Mesenchymal stem cell (in vitro differentiated cells and primary cell): ENCODE results near the gene SLC4A5. TPM values are rescaled to one million over a fixed set of nuclear protein-coding genes. Genes with fewer than 3 reads are reported as not detected.

Experiments
- DNase-seq: peaks from one replicate; pipeline ENCODE4 v3.0.0-alpha.2; 2013
- H2AFZ ChIP-seq: one replicate; pipeline ENCODE4 v1.6.1; 2013; ENCODE audit warnings: low read depth, mild to moderate bottlenecking, control low read depth, inconsistent platforms, low read length, moderate library complexity
- H2AK5ac ChIP-seq: 2 replicates; pipeline ENCODE4 v1.6.1; 2013; ENCODE audit warnings: low read length, moderate library complexity, mild to moderate bottlenecking, inconsistent platforms; ENCODE audit not compliant: severe bottlenecking
- H2BK120ac ChIP-seq: one replicate; pipeline ENCODE4 v1.6.1; 2013; ENCODE audit warnings: low read depth, mild to moderate bottlenecking, inconsistent platforms, low read length, moderate library complexity
- H2BK12ac ChIP-seq, 2 experiments: one replicate each; pipeline ENCODE4 v1.6.1; 2013; ENCODE audit warnings: inconsistent platforms in 2 of 2, low read length in 2 of 2, mild to moderate bottlenecking in 2 of 2, moderate library complexity in 2 of 2, control low read depth in 1 of 2
- H2BK15ac ChIP-seq: one replicate; pipeline ENCODE4 v1.6.1; 2013; ENCODE audit warnings: mild to moderate bottlenecking, low read depth, inconsistent platforms; ENCODE audit not compliant: poor library complexity, severe bottlenecking
- H2BK5ac ChIP-seq: 2 replicates; pipeline ENCODE4 v1.6.1; 2013; ENCODE audit warnings: low read depth, mild to moderate bottlenecking, low read length, control low read depth, inconsistent platforms; ENCODE audit not compliant: poor library complexity, severe bottlenecking
- H3K14ac ChIP-seq, 2 experiments: one replicate each; pipeline ENCODE4 v1.6.1; 2013; ENCODE audit warnings: inconsistent platforms in 2 of 2, low read length in 2 of 2, control low read depth in 1 of 2, mild to moderate bottlenecking in 1 of 2, moderate library complexity in 1 of 2
- H3K18ac ChIP-seq, 2 experiments: one replicate each; pipeline ENCODE4 v1.6.1; 2013; ENCODE audit warnings: inconsistent platforms in 2 of 2, low read length in 2 of 2, control low read depth in 1 of 2, low read depth in 1 of 2, mild to moderate bottlenecking in 1 of 2
- H3K23ac ChIP-seq, 2 experiments: one replicate each; pipeline ENCODE4 v1.6.1; 2013; ENCODE audit warnings: inconsistent platforms in 2 of 2, low read length in 2 of 2, mild to moderate bottlenecking in 2 of 2, moderate library complexity in 2 of 2, control low read depth in 1 of 2
- H3K27ac ChIP-seq: 2 replicates; pipeline ENCODE4 v1.5.1; 2013; ENCODE audit warnings: mild to moderate bottlenecking, moderate library complexity, low read length, control low read depth, inconsistent platforms; ENCODE audit not compliant: poor library complexity, severe bottlenecking
- H3K27me3 ChIP-seq, 2 experiments: 2 replicates each; pipeline versions ENCODE4 v1.6.1 to v1.7.0; 2013; ENCODE audit warnings: low read length in 2 of 2, mild to moderate bottlenecking in 2 of 2, moderate library complexity in 2 of 2, control low read depth in 1 of 2, inconsistent platforms in 1 of 2; ENCODE audit not compliant: control insufficient read depth in 1 of 2, insufficient read depth in 1 of 2
- H3K36me3 ChIP-seq, 2 experiments: 2 replicates each; pipeline versions ENCODE4 v1.6.1 to v1.7.0; 2013; ENCODE audit warnings: low read length in 2 of 2, control low read depth in 1 of 2, inconsistent platforms in 1 of 2, low read depth in 1 of 2, mild to moderate bottlenecking in 1 of 2; ENCODE audit not compliant: insufficient read depth in 2 of 2, control insufficient read depth in 1 of 2
- H3K4ac ChIP-seq, 2 experiments: one replicate each; pipeline ENCODE4 v1.6.1; 2013; ENCODE audit warnings: inconsistent platforms in 2 of 2, low read length in 2 of 2, mild to moderate bottlenecking in 2 of 2, moderate library complexity in 2 of 2, control low read depth in 1 of 2, low read depth in 1 of 2
- H3K4me1 ChIP-seq: 2 replicates; pipeline ENCODE4 v1.6.1; 2013; ENCODE audit warnings: low read depth, low read length, control low read depth; ENCODE audit not compliant: control insufficient read depth, insufficient read depth
- H3K4me2 ChIP-seq: 2 replicates; pipeline ENCODE4 v1.6.1; 2013; ENCODE audit warnings: low read length, mild to moderate bottlenecking, inconsistent platforms; ENCODE audit not compliant: poor library complexity, severe bottlenecking
- H3K4me3 ChIP-seq, 2 experiments: 2 replicates each; pipeline versions ENCODE4 v1.5.1 to v1.7.0; 2013; ENCODE audit warnings: low read length in 2 of 2, mild to moderate bottlenecking in 2 of 2, control low read depth in 1 of 2, low read depth in 1 of 2; ENCODE audit not compliant: insufficient read depth in 1 of 2
- H3K79me1 ChIP-seq: replicated peaks from 2 replicates; pipeline ENCODE4 v1.6.1; 2013; ENCODE audit warnings: mild to moderate bottlenecking, control low read depth, low read length, inconsistent platforms; ENCODE audit not compliant: poor library complexity, severe bottlenecking
- H3K9ac ChIP-seq: 2 replicates; pipeline ENCODE4 v1.7.0; 2013; ENCODE audit warnings: mild to moderate bottlenecking, low read length, moderate library complexity
- H3K9me3 ChIP-seq: 2 replicates; pipeline ENCODE4 v1.7.0; 2013; ENCODE audit warnings: mild to moderate bottlenecking, low read length; ENCODE audit not compliant: control insufficient read depth
- H4K8ac ChIP-seq: one replicate; pipeline ENCODE4 v1.6.1; 2013; ENCODE audit warnings: inconsistent platforms, mild to moderate bottlenecking, low read length, moderate library complexity
- H4K91ac ChIP-seq: one replicate; pipeline ENCODE4 v1.6.1; 2013; ENCODE audit warnings: mild to moderate bottlenecking, low read length, inconsistent platforms
- WGBS: methylation state at CpG from one replicate; pipeline ENCODE4 v1.1.7; 2013; ENCODE audit warnings: mixed read lengths; 5-methylcytosine and 5-hydroxymethylcytosine counted together
- small RNA-seq: library from polyadenylated mRNA; stranded (forward); fragments of <200 nt; extraction: miRNeasy Mini kit (QIAGEN cat#:217004); gene quantifications from one replicate; pipeline ENCODE3, GENCODE V24; 2013; ENCODE audit warnings: low read depth

SLC4A5 gene

DNA sequence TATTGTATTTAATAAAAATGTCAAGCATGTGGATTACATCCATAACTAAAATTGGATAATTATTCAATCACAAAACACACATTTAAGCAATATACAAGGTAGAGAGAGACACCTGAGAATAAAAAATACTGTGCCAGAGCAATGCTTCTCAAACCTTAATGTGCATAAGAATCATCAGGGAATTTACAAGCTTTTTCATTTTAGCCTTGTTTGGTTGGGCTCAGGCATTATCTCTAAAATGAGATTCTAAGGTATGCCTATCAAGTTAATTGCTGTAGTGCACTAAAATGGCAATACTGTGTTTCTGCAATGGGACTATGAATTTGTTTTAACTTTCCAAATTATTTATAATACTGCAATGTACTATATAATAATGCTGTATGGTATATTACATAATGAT is 165.5 kb downstream of the SLC4A5 start:
- Histone ChIP-seq H3K23ac (no peak overlapping the region), H3K27me3 (no peaks in the 10 kb centered on the region), H2BK5ac (no peak overlapping the region), H3K79me1 (no peaks in the 10 kb centered on the region), H3K4me2 (no peak overlapping the region), H2AK5ac (no peak overlapping the region), H2AFZ (no peak overlapping the region), H4K8ac (no peak overlapping the region), H3K4ac (no peak overlapping the region), H2BK120ac (no peak overlapping the region), H3K9me3 (no peaks in the 10 kb centered on the region), H3K14ac (no peak overlapping the region), H3K36me3 (peaks cover 0 to 2% of the 10 kb centered on the region in 2 experiments), H4K91ac (no peak overlapping the region), H2BK12ac (no peak overlapping the region), H3K9ac (peak overlapping the region; percentile 95), H3K4me1 (peaks cover 5% of the 10 kb centered on the region), H3K18ac (no peak overlapping the region), H3K4me3 (peak overlapping the region; percentile 78 to 98), H3K27ac (no peak overlapping the region), H2BK15ac (no peak overlapping the region)
- no peak for DNase-seq

DNA sequence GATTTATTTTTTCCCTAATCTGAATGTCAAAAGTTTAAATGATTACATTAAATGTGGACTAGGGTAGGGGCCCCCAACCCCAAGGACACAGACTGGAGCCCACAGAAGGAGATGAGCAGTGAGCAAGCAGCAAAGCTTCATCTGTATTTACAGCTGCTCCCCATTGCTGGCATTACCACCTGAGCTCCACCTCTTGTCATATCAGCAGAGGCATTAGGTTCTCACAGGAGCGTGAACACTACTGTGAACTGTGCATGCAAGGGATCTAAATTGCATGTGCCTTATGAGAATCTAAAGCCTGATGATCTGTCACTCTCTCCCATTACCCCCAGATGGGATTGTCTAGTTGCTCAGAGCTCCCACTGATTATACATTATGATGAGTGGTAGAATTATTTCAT is 168.3 kb downstream of the SLC4A5 start:
- no peak overlapping the region for H2BK5ac ChIP-seq
- H3K36me3 ChIP-seq: peaks cover 13 to 22% of the 10 kb centered on the region in 2 experiments
- no peak overlapping the region for H2AFZ ChIP-seq
- H3K23ac ChIP-seq: no peak overlapping the region
- H3K27ac ChIP-seq: no peak overlapping the region
- no peak overlapping the region for H3K9ac ChIP-seq
- no peak overlapping the region for H4K91ac ChIP-seq
- no peak overlapping the region for H2BK120ac ChIP-seq
- no peak overlapping the region for H3K4ac ChIP-seq
- no peak overlapping the region for H3K4me3 ChIP-seq
- H3K4me1 ChIP-seq: peaks cover 5% of the 10 kb centered on the region
- H3K14ac ChIP-seq: no peak overlapping the region
- no peak overlapping the region for H2AK5ac ChIP-seq
- WGBS: 100% methylated on average over 1 of the region's 1 CpG
- H2BK15ac ChIP-seq: no peak overlapping the region
- H2BK12ac ChIP-seq: no peak overlapping the region
- no peaks in the 10 kb centered on the region for H3K9me3 ChIP-seq
- H3K27me3 ChIP-seq: no peaks in the 10 kb centered on the region
- peaks cover 3% of the 10 kb centered on the region for H3K79me1 ChIP-seq
- H3K18ac ChIP-seq: no peak overlapping the region
- H3K4me2 ChIP-seq: no peak overlapping the region
- DNase-seq: no peak
- no peak overlapping the region for H4K8ac ChIP-seq

DNA sequence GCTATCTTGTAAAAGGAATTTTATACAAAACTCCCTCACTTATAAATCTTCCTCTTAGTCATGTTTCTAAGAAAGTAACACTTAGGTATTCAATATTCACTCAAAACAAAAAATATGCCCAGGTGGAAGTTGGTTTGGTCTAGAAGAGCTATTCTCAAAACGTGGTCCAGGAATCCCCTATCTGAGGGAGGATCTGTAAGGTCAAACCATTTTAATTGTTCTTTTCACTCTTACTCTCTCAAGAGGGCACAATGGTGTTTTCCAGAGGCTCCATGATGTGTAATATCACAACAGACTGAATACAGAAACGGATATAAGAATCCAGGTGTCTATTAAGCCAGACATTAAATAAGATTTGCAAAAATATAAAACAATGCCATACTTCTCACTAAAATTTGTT is 174.5 kb downstream of the SLC4A5 start:
- no peak overlapping the region for H2BK120ac ChIP-seq
- no peak overlapping the region for H3K4ac ChIP-seq
- H4K8ac ChIP-seq: no peak overlapping the region
- no peak overlapping the region for H3K14ac ChIP-seq
- no peak overlapping the region for H3K23ac ChIP-seq
- no peak overlapping the region for H3K27ac ChIP-seq
- H3K79me1 ChIP-seq: peaks cover 16% of the 10 kb centered on the region
- H2AK5ac ChIP-seq: no peak overlapping the region
- H3K36me3 ChIP-seq: peaks cover 33 to 82% of the 10 kb centered on the region in 2 experiments
- no peak overlapping the region for H2BK12ac ChIP-seq
- no peaks in the 10 kb centered on the region for H3K9me3 ChIP-seq
- H3K27me3 ChIP-seq: no peaks in the 10 kb centered on the region
- no peaks in the 10 kb centered on the region for H3K4me1 ChIP-seq
- no peak overlapping the region for H2BK5ac ChIP-seq
- H4K91ac ChIP-seq: no peak overlapping the region
- no peak overlapping the region for H2BK15ac ChIP-seq
- no peak overlapping the region for H3K18ac ChIP-seq
- no peak overlapping the region for H3K4me2 ChIP-seq
- WGBS: 67% methylated on average over 1 of the region's 2 CpGs
- no peak for DNase-seq
- no peak overlapping the region for H3K9ac ChIP-seq
- no peak overlapping the region for H2AFZ ChIP-seq
- H3K4me3 ChIP-seq: no peak overlapping the region

Small RNAs within 50 kb of the gene (small RNA-seq; reads per million reads assigned to genes)
- gene RNU6-542P (not detected), gene TAF13P2 (not detected)
